ENCODE data around the gene SLC41A1. TPM values are rescaled to one million over a fixed set of nuclear protein-coding genes. Genes with fewer than 3 reads are reported as not detected.

Gene SLC41A1
- total and polyA plus RNA-seq, 2 donors (not counting 3 experiments of a cell fraction or from before 2014, with no cell fraction given), result 21.7 to 22.0 TPM

- ChIA-PET CTCF (interaction anchor here (0.6 to 1.2 kb wide), 7 partner anchors 10 to 128 kb away, joined by 3 to 4 read pairs (median 3); no protein-coding TSS in a partner anchor), POLR2A (no interaction called here)
- intact Hi-C loops (cut with micrococcal nuclease) (no loop called here), dilution Hi-C loops (cut with MboI; ENCODE audit: extremely low pct_ligation_motif_present, low sequenced_read_pairs) (no loop called here)
- H3K4me3 ChIP-seq (replicated peaks in 1 of 3; ENCODE audit: insufficient read depth in 1 of 3, low read depth in 1 of 3, low read length in 3 of 3), result peak within 1 kb of the TSS in 2 of 3 experiments; percentile 10 to 22
- no peaks in the 10 kb centered on the region for H3K36me3 ChIP-seq (ENCODE audit: control insufficient read depth in 2 of 2, extremely low read depth in 1 of 2, insufficient read depth in 2 of 2, low read length in 2 of 2)
- H3K79me2 ChIP-seq (ENCODE audit: control insufficient read depth, insufficient read depth, low read length), result no peaks in the 10 kb centered on the region
- no TSS peak for BruUV-seq (replicated peaks)
- no peak for TF ChIP-seq JUN (IDR thresholded peaks at IDR 0.05; ENCODE audit: borderline replicate concordance, insufficient read depth, insufficient read length, low read depth)
- TF ChIP-seq EZH2 (IDR thresholded peaks at IDR 0.05; ENCODE audit: borderline replicate concordance, low read depth, low read length, severe bottlenecking), result no peak
- no peak for TF ChIP-seq POLR2A (IDR thresholded peaks at IDR 0.05; ENCODE audit: low read depth, low read length)
- no peak for TF ChIP-seq MAX (IDR thresholded peaks at IDR 0.05; ENCODE audit: insufficient read depth, insufficient read length)
- no peak for TF ChIP-seq GATA2 (IDR thresholded peaks at IDR 0.05; ENCODE audit: insufficient read depth, insufficient read length, low read depth, low read length)
- no peak for TF ChIP-seq FOS (IDR thresholded peaks at IDR 0.05; ENCODE audit: borderline replicate concordance, insufficient read depth, low read length)
- no peak for TF ChIP-seq MYC (IDR thresholded peaks at IDR 0.05; ENCODE audit: low read depth, low read length)
- no peak for TF ChIP-seq CTCF (IDR thresholded peaks at IDR 0.05; ENCODE audit: extremely low read depth in 1 of 2, insufficient read depth in 1 of 2, low read depth in 1 of 2, low read length in 2 of 2)
- TF ChIP-seq POLR2AphosphoS5 (IDR thresholded peaks at IDR 0.05; ENCODE audit: insufficient read depth, low read depth, low read length), result no peak
- no peaks in the 10 kb centered on the region for H3K4me1 ChIP-seq (ENCODE audit: control insufficient read depth, extremely low read depth, insufficient read depth, low read length)
- FAIRE-seq, result peak; percentile 75
- H3K27me3 ChIP-seq (ENCODE audit: control insufficient read depth in 2 of 2, insufficient read depth in 2 of 2, low read length in 2 of 2), result peaks cover 0 to 12% of the 10 kb centered on the region in 2 experiments
- H2AFZ ChIP-seq (ENCODE audit: low read depth, low read length), result peak within 1 kb of the TSS; percentile 86
- DNase-seq (ENCODE audit: low read depth, low spot score), result peak; percentile 93
- H3K27ac ChIP-seq (ENCODE audit: insufficient read depth, low read depth, low read length), result no peak within 1 kb of the TSS
- H3K4me2 ChIP-seq (ENCODE audit: insufficient read depth, low read length), result peak within 1 kb of the TSS; percentile 59
- no peak within 1 kb of the TSS for H3K9ac ChIP-seq (replicated peaks; ENCODE audit: extremely low read depth, insufficient read depth, low read length)
- no peaks in the 10 kb centered on the region for H3K9me1 ChIP-seq (replicated peaks; ENCODE audit: control insufficient read depth, extremely low read depth, insufficient read depth, low read length)
- no peaks in the 10 kb centered on the region for H3K9me3 ChIP-seq (replicated peaks; ENCODE audit: control insufficient read depth, insufficient read depth, low read length)
- no peaks in the 10 kb centered on the region for H4K20me1 ChIP-seq (replicated peaks; ENCODE audit: control insufficient read depth, extremely low read depth, insufficient read depth, low read length)
Observed at GRCh38 chr1:205849619-205850355, 36.8 kb upstream of the SLC41A1 start, which contains the start of gene PM20D1. PM20D1 (minus strand) TSS chr1:205850132; CDS start chr1:205850072, 60 bp downstream.
